ENCODE results near the gene TMEM53. TPM values are rescaled to one million over a fixed set of nuclear protein-coding genes. Genes with fewer than 3 reads are reported as not detected.

Gene TMEM53
- polyA plus RNA-seq, 2 donors: 3.5 to 5.0 TPM

DNA sequence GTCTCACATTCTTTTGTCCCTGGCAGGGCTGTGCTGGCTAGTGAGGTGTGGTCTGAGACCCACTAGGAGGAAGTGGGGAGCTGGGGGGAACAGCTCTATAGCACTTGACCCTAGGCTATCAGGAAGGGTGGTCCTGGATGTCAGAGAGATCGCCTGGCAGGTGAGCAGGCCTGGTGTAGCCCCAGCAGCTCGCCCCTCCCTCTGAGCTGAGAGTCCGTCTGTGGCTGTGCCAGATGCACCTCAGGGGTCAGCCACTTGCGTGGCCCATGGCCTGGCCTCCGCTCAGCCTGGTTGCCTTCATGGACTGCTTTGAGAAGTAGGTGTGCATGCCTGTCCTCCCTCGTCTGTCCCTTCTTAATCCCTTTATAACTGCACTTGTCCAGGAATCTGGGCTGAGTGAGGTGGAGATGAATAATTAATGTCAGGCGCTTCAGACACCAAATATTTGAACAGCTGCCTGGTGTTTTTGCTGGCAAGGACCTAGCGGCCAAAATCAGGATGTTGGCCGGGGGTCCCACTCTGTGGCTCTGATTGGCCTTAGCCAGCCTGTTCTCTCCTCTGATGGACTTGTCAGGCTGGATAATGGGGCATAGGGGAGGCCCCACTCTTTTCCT is 30.5 kb downstream of the TMEM53 start:
- Histone ChIP-seq H3K36me3 (ENCODE audit: control insufficient read depth in 2 of 2, insufficient read depth in 2 of 2, low read length in 1 of 2) (peaks cover 25 to 67% of the 10 kb centered on the region in 2 donors), H3K4me1 (ENCODE audit: control insufficient read depth in 2 of 2, insufficient read depth in 2 of 2, low read length in 1 of 2) (no peaks in the 10 kb centered on the region), H3K27me3 (ENCODE audit: control insufficient read depth in 1 of 2, insufficient read depth in 2 of 2, low read length in 2 of 2) (no peaks in the 10 kb centered on the region), H3K27ac (ENCODE audit: low read depth in 2 of 2, low read length in 1 of 2) (peak overlapping the region in 1 of 2 donors; percentile 68), H3K4me3 (ENCODE audit: low read depth in 1 of 2, low read length in 2 of 2) (no peak overlapping the region), H3K9me3 (ENCODE audit: control insufficient read depth in 2 of 2, insufficient read depth in 1 of 2, low read depth in 1 of 2, low read length in 1 of 2) (no peaks in the 10 kb centered on the region)
- WGBS, 2 donors: 65 to 67% methylated on average over 9 of the region's 9 CpGs

DNA sequence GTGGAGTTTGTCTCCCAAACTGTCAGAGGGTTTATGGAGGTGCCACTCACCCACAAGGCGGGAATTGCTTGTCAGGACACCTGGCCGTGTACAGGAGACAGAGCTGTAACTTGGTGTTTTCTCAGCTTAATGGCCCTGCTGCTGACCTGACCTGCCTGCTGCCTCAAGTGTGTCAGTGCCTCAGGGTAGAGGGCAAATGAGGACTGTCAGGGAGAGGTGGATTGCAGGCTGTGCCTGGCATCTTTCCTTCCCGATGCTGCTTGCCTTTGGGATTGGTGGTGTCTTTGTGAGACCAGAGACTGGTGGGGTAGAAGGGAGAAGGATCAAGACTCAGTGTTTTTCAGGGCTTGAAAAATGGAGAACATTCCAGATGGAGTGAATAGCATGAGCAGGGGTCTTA is 31.4 kb downstream of the TMEM53 start:
- H3K27ac ChIP-seq (ENCODE audit: low read depth in 2 of 2, low read length in 1 of 2): peak overlapping the region; percentile 9 to 20
- peaks cover 25 to 62% of the 10 kb centered on the region in 2 donors for H3K36me3 ChIP-seq (ENCODE audit: control insufficient read depth in 2 of 2, insufficient read depth in 2 of 2, low read length in 1 of 2)
- no peak overlapping the region for H3K4me3 ChIP-seq (ENCODE audit: low read depth in 1 of 2, low read length in 2 of 2)
- no peaks in the 10 kb centered on the region for H3K4me1 ChIP-seq (ENCODE audit: control insufficient read depth in 2 of 2, insufficient read depth in 2 of 2, low read length in 1 of 2)
- no peaks in the 10 kb centered on the region for H3K9me3 ChIP-seq (ENCODE audit: control insufficient read depth in 2 of 2, insufficient read depth in 1 of 2, low read depth in 1 of 2, low read length in 1 of 2)
- WGBS, 2 donors: 84 to 92% methylated on average over 3 of the region's 3 CpGs
- H3K27me3 ChIP-seq (ENCODE audit: control insufficient read depth in 1 of 2, insufficient read depth in 2 of 2, low read length in 2 of 2): no peaks in the 10 kb centered on the region

DNA sequence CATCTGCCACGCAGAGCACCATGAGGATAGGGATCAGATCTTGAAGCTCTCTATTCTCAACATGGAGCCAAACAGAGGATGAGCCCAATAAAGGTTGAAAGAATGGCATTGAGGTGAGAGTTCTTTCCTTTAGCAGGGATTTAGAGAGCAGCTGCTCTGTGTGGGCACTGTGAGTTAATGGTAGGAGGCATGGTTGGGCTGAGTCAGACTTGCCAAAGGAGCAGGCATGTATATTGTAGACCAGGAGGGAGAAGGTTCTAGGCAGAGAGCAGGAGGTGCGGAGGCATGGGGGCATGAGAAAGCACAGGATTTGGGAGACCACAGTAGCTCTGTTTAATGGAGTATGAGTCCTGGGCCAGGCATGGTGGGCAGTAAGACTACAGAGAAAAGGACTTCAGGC is 32.0 kb downstream of the TMEM53 start:
- Histone ChIP-seq H3K9me3 (ENCODE audit: control insufficient read depth in 2 of 2, insufficient read depth in 1 of 2, low read depth in 1 of 2, low read length in 1 of 2) (no peaks in the 10 kb centered on the region), H3K4me1 (ENCODE audit: control insufficient read depth in 2 of 2, insufficient read depth in 2 of 2, low read length in 1 of 2) (no peaks in the 10 kb centered on the region), H3K36me3 (ENCODE audit: control insufficient read depth in 2 of 2, insufficient read depth in 2 of 2, low read length in 1 of 2) (peaks cover 27 to 63% of the 10 kb centered on the region in 2 donors), H3K27ac (ENCODE audit: low read depth in 2 of 2, low read length in 1 of 2) (no peak overlapping the region), H3K27me3 (ENCODE audit: control insufficient read depth in 1 of 2, insufficient read depth in 2 of 2, low read length in 2 of 2) (no peaks in the 10 kb centered on the region), H3K4me3 (ENCODE audit: low read depth in 1 of 2, low read length in 2 of 2) (no peak overlapping the region)
- WGBS, 2 donors: 90 to 99% methylated on average over 2 of the region's 2 CpGs

DNA sequence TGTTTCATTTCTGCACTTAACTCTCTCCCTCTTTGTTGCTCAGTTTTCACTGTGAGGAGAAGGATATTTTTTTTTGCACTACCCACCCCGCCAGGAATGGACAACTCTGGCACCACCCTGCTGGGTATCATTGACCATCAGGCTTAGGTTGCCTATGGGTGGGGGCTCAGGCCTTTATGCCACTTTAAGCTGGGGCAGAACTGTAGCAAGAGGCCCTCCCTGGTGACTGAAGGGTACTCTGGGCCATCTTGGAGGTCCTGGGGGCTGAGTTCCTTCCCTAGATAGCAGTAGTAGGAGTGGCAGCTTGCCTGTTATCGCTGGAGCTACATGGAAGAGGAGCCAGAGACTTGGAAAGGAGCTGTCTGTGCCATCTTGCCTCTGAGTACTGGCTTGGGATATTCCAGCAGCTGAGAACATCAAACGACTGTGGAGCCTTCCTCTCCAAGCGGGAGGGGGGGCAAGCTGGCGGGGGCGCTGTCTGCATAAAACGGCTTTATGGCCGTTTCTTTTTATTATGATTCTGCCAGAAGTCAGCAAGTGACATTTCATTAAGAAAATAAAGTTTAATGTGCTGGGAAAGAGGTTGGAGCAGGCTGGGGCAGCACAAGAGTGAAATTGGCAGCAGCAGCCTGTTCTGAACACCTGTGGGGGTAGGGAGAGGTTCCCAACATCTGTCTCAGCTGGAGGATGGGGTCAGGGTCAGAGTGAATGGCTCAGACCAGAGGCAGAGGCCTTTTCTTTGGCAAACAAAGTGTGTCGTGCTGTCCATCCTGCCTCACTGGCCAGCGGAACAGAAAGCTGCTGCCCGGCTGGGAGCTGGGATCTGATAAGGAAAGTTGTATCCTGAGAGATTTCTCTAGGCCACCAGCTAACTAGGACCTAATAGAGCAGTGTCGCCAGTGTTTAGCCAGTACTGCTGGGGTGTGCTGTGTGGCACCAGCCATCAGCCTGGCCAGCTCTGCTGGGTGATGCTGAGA is 32.9 kb downstream of the TMEM53 start:
- Histone ChIP-seq H3K27me3 (ENCODE audit: control insufficient read depth in 1 of 2, insufficient read depth in 2 of 2, low read length in 2 of 2) (no peaks in the 10 kb centered on the region), H3K9me3 (ENCODE audit: control insufficient read depth in 2 of 2, insufficient read depth in 1 of 2, low read depth in 1 of 2, low read length in 1 of 2) (no peaks in the 10 kb centered on the region), H3K4me1 (ENCODE audit: control insufficient read depth in 2 of 2, insufficient read depth in 2 of 2, low read length in 1 of 2) (no peaks in the 10 kb centered on the region), H3K27ac (ENCODE audit: low read depth in 2 of 2, low read length in 1 of 2) (no peak overlapping the region), H3K36me3 (ENCODE audit: control insufficient read depth in 2 of 2, insufficient read depth in 2 of 2, low read length in 1 of 2) (peaks cover 35 to 66% of the 10 kb centered on the region in 2 donors), H3K4me3 (ENCODE audit: low read depth in 1 of 2, low read length in 2 of 2) (no peak overlapping the region)
- 81 to 84% methylated on average over 12 of the region's 12 CpGs for WGBS, 2 donors

DNA sequence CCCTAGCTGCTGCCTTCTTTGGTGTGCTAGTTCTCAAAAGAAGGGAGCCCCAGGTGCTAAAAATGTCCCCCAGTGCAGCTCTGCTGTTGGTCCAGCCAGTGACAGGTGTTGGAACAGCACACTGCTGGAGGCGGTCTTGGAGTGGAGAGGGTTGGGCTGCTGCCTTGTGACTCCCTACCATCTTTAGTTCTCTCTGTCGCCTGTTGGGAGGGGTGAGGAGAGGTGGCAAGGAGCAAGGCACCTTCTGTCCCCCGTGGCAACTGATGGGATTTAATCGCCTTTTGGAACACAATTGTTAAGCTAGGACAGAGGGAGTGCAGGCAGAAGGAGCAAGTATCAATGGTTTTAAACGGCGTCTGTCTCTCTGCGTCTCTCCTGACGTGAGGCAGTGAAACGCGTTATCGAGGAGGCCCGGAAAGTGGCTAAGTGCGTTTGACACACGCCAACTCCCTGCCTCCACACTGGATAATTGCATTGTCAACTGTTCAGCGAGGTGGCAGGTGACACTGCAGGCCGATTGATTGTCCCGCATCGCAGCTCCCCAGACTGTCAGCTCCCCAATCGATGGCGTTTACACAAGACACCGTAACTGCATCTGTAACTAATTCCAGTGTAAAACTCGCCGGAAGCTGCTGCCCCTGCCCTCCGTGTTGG is 34.0 kb downstream of the TMEM53 start:
- Histone ChIP-seq H3K4me3 (ENCODE audit: low read depth in 1 of 2, low read length in 2 of 2) (no peak overlapping the region), H3K27me3 (ENCODE audit: control insufficient read depth in 1 of 2, insufficient read depth in 2 of 2, low read length in 2 of 2) (no peaks in the 10 kb centered on the region), H3K27ac (ENCODE audit: low read depth in 2 of 2, low read length in 1 of 2) (no peak overlapping the region), H3K9me3 (ENCODE audit: control insufficient read depth in 2 of 2, insufficient read depth in 1 of 2, low read depth in 1 of 2, low read length in 1 of 2) (no peaks in the 10 kb centered on the region), H3K36me3 (ENCODE audit: control insufficient read depth in 2 of 2, insufficient read depth in 2 of 2, low read length in 1 of 2) (peaks cover 43 to 70% of the 10 kb centered on the region in 2 donors), H3K4me1 (ENCODE audit: control insufficient read depth in 2 of 2, insufficient read depth in 2 of 2, low read length in 1 of 2) (no peaks in the 10 kb centered on the region)
- 81 to 87% methylated on average over 24 of the region's 24 CpGs for WGBS, 2 donors

DNA sequence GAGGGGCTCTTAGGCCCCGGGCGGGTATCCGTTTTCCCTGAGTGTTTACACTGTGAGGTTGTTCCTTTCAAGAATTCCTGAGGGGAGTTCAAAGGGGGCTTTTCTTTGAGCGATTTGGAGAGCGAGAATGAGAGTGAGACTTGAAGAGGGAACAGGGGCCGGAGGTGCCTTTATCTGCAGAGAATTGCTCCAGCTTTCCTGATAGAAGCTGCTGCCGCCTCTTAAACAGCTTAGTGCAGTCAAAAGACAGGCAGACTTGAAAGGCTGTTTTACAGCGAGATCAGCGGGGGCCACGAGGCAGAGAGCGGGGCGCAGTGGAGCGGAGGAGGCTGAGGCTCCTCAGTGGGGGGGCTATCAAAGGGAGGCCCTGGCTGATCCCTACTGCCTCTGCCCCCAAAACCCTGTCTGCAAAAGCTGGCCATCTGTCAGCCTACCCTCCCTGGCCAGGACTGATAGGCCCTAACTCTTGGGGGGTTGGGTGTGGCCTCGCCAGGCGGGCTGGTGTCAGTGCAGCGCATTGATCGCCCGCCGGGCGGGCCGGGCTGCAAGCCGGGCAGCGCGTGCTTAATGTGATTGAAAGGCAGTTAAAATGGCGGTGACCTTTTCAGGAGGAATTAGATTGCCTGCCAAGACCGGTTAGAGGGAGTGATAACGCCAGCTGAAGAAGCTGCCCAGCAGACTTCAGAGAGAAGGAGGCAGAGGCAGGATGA is 36.4 kb downstream of the TMEM53 start:
- Histone ChIP-seq H3K36me3 (ENCODE audit: control insufficient read depth in 2 of 2, insufficient read depth in 2 of 2, low read length in 1 of 2) (peaks cover 28 to 60% of the 10 kb centered on the region in 2 donors), H3K4me3 (ENCODE audit: low read depth in 1 of 2, low read length in 2 of 2) (no peak overlapping the region), H3K9me3 (ENCODE audit: control insufficient read depth in 2 of 2, insufficient read depth in 1 of 2, low read depth in 1 of 2, low read length in 1 of 2) (no peaks in the 10 kb centered on the region), H3K4me1 (ENCODE audit: control insufficient read depth in 2 of 2, insufficient read depth in 2 of 2, low read length in 1 of 2) (peaks cover 0 to 8% of the 10 kb centered on the region in 2 donors), H3K27me3 (ENCODE audit: control insufficient read depth in 1 of 2, insufficient read depth in 2 of 2, low read length in 2 of 2) (no peaks in the 10 kb centered on the region), H3K27ac (ENCODE audit: low read depth in 2 of 2, low read length in 1 of 2) (no peak overlapping the region)
- 84 to 86% methylated on average over 27 of the region's 27 CpGs for WGBS, 2 donors

DNA sequence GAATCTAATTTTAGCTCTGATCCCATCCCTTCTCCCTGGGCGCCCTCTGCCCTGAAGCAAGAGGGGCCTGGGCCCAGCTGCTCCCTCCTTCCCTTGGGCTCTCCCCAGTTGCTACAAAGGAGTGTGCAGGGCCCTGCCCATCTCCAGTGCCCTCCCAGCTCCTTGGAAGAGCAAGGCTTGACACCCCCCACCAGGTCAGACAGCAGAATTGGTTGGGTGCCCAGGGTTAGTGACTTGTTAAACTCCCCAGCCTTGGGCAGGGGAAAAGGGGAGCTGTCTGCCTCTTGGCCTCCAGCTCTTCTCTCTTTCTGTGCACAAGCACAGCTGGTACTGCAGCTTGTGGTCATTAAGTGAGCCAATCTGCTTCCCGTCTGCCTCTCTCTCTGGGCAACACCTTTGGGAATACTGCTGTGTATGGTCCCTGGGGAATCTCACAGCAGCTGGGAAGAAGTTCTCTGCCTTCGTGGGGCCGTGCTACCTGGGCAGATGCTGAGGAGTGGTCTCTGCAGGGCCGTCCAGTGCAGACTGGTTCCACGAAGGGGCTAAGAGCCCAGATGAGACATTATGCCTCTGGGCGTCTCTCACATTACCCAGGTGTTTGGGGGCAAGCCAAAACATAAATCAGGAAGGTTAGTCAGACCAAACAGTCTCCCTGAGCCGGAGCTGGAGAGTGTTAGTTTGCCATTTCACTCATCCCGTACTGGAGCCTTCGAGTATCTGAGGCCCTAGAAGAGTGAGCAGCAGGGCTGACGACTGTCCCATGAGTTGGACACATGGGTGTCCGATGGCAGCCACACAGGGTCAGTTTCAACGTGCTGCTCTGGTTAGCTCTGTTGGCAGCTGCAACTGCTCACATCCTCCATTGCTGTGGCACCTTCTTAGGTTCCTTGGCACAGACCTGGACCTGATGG is 37.3 kb downstream of the TMEM53 start:
- no peak overlapping the region for H3K4me3 ChIP-seq (ENCODE audit: low read depth in 1 of 2, low read length in 2 of 2)
- no peak overlapping the region for H3K27ac ChIP-seq (ENCODE audit: low read depth in 2 of 2, low read length in 1 of 2)
- peaks cover 0 to 10% of the 10 kb centered on the region in 2 donors for H3K4me1 ChIP-seq (ENCODE audit: control insufficient read depth in 2 of 2, insufficient read depth in 2 of 2, low read length in 1 of 2)
- H3K27me3 ChIP-seq (ENCODE audit: control insufficient read depth in 1 of 2, insufficient read depth in 2 of 2, low read length in 2 of 2): no peaks in the 10 kb centered on the region
- H3K36me3 ChIP-seq (ENCODE audit: control insufficient read depth in 2 of 2, insufficient read depth in 2 of 2, low read length in 1 of 2): peaks cover 27 to 51% of the 10 kb centered on the region in 2 donors
- WGBS, 2 donors: 57 to 66% methylated on average over 13 of the region's 13 CpGs
- H3K9me3 ChIP-seq (ENCODE audit: control insufficient read depth in 2 of 2, insufficient read depth in 1 of 2, low read depth in 1 of 2, low read length in 1 of 2): no peaks in the 10 kb centered on the region

DNA sequence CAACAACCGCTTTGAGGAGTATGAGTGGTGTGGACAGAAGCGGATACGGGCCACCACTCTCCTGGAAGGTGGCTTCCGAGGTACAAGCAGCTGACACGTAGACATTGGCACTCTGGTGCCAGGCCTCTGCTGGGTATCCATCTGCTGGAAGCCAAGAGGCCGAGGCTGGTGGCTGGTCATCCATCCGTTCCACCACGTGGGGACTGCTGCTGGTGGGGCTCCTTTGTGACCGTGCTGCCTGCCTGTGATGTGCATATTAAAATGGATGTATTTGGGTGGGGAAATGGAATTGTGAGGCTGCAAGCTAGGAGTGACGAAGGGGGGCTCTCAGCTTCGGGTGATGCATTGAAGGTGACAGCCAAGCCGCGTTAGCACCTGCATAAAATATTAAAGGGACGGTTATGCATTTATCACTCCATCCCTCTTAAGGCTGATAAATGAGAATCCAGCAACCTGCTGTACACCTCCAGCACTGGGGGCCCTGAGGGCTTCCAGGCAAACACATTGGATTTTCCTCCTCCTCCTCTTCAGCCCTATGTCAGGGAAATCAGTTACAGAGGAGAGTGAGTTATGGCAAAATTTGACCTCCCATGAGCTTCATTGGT is 38.1 kb downstream of the TMEM53 start:
- Histone ChIP-seq H3K27me3 (ENCODE audit: control insufficient read depth in 1 of 2, insufficient read depth in 2 of 2, low read length in 2 of 2) (no peaks in the 10 kb centered on the region), H3K4me1 (ENCODE audit: control insufficient read depth in 2 of 2, insufficient read depth in 2 of 2, low read length in 1 of 2) (peaks cover 0 to 13% of the 10 kb centered on the region in 2 donors), H3K36me3 (ENCODE audit: control insufficient read depth in 2 of 2, insufficient read depth in 2 of 2, low read length in 1 of 2) (peaks cover 27 to 44% of the 10 kb centered on the region in 2 donors), H3K4me3 (ENCODE audit: low read depth in 1 of 2, low read length in 2 of 2) (no peak overlapping the region), H3K27ac (ENCODE audit: low read depth in 2 of 2, low read length in 1 of 2) (no peak overlapping the region), H3K9me3 (ENCODE audit: control insufficient read depth in 2 of 2, insufficient read depth in 1 of 2, low read depth in 1 of 2, low read length in 1 of 2) (no peaks in the 10 kb centered on the region)
- WGBS, 2 donors: 88 to 90% methylated on average over 14 of the region's 14 CpGs
